Sciatic nerve (tissue), 2 donors: Measurements from ENCODE around the gene WARS2. TPM values are rescaled to one million over a fixed set of nuclear protein-coding genes. Genes with fewer than 3 reads are reported as not detected.

Source experiments
- ATAC-seq: fragments of 200-7000 bp; cut with Tn5 transposase; one replicate; pipeline ENCODE4 v1.9.1; 2020; ENCODE audit warnings: mild to moderate bottlenecking, moderate library complexity
- DNase-seq: peaks from one replicate; pipeline ENCODE4 v3.0.0-alpha.2; 2020; ENCODE audit warnings: low spot score
- intact Hi-C: fragments of 100-400 bp; cut with DNase I; formaldehyde crosslinking; loops from one replicate; pipeline ENCODE4 v1.14.2; 2022
- total RNA-seq: library from RNA; stranded (reverse); fragmentation: NEBNext Ultra II Directional; extraction: Animal tissue kit (Norgen Biotek cat#: 25700); gene quantifications from one replicate; pipeline ENCODE4 v1.2.1, GENCODE V29; 2021
- donor health status: DM: no; HTN: no; CAD: no.
- donor health status: DM: no; HTN: no; CAD: no.

The WARS2 gene
- total RNA-seq, 1 donor from 2014 or later = 14.4 TPM

- intact Hi-C loops = no loop called here
- no peak for DNase-seq
- no peak for ATAC-seq
Observed at GRCh38 chr1:118991448-118991847, 149.0 kb downstream of the WARS2 start.

DNA sequence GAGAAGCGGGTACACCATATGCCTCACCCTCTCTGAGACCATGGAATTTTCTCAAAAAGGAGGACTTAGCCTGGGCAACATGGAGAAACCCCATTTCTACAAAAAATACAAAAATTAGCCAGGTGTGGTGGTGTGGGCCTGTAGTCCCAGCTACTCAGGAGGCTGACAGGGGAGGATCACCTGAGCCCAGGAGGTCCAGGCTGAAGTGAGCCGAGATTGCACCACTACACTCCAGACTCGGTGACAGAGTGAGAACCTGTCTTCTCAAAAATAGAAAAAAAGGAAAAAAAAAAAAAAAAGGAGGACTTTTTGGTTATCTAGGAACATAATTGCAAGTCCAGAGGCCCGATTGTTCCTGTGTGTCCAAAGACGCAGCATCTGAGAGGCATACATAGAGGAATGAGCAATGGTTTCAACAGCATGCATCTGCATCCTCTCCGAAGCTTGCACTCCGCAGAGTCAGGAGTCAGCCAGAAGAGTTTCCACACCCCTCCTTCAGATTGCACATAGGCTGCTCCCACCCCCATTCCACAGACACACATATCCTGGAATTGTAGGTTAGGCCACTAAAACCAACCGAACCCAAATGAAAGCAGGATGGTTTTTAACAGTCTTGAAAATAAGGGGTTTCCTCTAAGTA lies 149.8 kb downstream of the WARS2 start:
- ATAC-seq = no peak
- intact Hi-C loops = no loop called here

DNA sequence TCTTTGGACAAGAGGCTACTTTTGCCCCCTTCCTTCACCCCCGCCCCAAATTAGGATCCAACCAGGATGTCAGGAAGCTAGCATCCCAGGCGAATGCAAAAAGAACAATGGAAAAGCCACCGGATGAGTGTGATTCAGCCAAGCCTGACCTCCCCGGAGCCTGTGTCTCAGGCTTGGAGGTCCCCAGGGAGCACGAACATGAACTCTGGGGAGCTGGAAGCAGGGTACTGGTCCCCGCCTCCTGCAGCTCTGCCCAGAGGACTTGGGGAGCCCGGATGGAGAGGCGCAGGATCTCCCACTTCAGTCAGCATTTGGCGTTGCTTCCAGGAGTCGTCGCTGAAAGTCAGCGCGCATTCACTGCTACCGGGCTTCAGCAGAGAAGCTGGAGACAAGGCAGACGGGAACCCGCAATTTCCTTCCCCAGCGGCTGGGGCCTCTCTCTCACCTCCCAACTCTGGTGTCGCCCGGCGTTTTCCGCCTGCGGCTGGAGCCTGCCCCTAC lies 150.5 kb downstream of the WARS2 start:
- no peak for DNase-seq
- intact Hi-C loops = no loop called here

More for the DNA sequence above, 149.8 kb downstream of the WARS2 start:
- DNase-seq = no peak

GRCh38 chr1:118989006-118989815 lies 151.2 kb downstream of the WARS2 start:
- peak; percentile 61 for DNase-seq
- intact Hi-C loops = no loop called here
- no peak for ATAC-seq

More for the DNA sequence above, 150.5 kb downstream of the WARS2 start:
- no peak for ATAC-seq

GRCh38 chr1:118988186-118989005 lies 152.1 kb downstream of the WARS2 start, which contains the start of gene TBX15:
Gene TBX15 (minus strand): TSS chr1:118988343. CDS start chr1:118987795, 548 bp downstream.
- ATAC-seq (peak; percentile 74), DNase-seq (peak; percentile 69)
- intact Hi-C loops = no loop called here

DNA sequence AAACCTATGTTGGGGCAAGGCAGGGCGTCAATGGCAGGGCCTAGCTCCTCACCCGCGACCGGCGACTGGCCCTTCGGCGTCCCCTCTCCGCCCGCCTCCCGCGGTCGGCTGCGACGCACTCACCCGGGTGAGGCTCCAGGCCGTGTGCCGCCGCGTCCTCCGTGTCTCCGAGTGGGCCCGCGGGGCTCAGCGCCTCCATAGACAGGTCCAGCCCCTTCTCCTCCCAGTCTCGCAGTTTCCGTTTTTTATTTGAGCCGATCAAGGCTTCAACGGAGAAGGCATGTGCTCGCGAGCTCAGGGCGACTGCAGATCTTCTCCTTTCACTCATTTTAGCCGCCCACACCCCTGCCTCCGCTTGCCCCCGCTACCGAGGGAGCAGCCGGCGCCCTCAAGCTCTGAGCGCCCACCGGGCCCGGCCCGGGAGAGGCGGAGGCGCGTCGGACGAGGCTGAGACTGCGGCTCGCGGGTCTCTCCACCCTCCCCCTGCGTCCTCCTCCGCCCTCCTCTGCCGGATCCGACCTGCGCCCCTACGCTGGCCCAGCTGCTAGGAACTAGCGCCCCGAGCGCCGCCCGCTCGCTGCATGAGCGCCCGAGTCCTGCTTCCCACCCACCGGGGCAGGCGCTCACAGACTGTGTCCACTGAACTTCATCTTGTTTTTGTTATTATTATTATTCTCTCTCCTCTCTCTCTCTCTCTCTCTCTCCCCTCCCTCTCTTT lies 152.8 kb downstream of the WARS2 start:
- DNase-seq (peak; percentile 75), ATAC-seq (peak; percentile 68)
- intact Hi-C loops = no loop called here

GRCh38 chr1:118986555-118987467 lies 153.6 kb downstream of the WARS2 start:
- ATAC-seq (peak; percentile 31), DNase-seq (peak; percentile 71)
- intact Hi-C loops = no loop called here

DNA sequence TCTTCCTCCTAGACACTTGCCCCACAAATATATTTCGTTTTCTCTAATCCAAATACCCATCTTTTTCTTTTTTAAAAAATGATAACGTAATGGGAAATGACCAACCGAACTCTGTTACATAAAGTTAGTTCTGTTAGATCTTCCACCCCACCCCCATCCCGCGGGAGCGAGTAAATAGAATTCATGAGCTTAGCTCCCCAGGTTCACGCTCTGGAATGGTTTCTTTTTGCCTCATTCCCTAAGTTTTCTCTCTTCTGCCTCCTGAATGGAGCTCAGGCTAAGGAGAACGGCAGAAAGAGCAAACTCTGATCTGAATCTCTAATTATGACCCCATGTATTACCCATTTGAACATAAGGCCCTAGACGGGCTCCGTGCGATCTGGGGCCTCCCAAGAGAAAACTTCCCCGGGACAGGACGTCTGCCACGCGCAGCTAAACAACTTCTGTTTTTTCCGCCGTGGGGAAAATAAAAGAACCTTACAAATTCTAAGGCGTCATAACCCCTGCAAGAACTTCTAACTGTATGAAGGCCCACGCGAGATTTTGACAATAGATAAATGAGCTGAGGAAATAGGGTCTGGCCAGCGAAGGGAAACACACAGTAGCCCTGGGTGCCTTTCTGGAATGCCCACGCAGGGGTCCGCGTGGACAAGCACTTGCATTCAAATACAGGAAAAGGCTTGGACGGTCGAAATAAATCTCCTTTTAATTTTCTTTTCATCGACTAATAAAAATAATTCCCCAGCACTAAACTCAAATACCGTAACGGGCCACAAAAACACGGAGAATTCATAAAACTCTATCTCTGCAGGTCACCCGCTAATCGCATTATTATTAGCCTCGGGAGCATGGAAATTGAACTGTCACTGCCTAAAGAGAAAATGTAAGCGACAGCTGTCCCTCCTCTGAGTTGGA lies 154.6 kb downstream of the WARS2 start:
- DNase-seq (peak; percentile 68), ATAC-seq (no peak)
- intact Hi-C loops = no loop called here

- ATAC-seq = peak; percentile 17
Observed at GRCh38 chr1:118984722-118985639, 155.5 kb downstream of the WARS2 start.

GRCh38 chr1:118984086-118984721 lies 156.2 kb downstream of the WARS2 start:
- intact Hi-C loops = no loop called here
- peak; percentile 65 for ATAC-seq
- DNase-seq = peak; percentile 81

More at GRCh38 chr1:118984722-118985639, 155.5 kb downstream of the WARS2 start:
- peak; percentile 63 for DNase-seq
- intact Hi-C loops = no loop called here

GRCh38 chr1:118983558-118984041 lies 156.9 kb downstream of the WARS2 start:
- DNase-seq (no peak), ATAC-seq (no peak)
- intact Hi-C loops = no loop called here

- DNase-seq (no peak), ATAC-seq (no peak)
- intact Hi-C loops = no loop called here
Observed at GRCh38 chr1:118982821-118983557, 157.5 kb downstream of the WARS2 start.

GRCh38 chr1:118982266-118982665 lies 158.2 kb downstream of the WARS2 start:
- ATAC-seq (no peak), DNase-seq (no peak)
- intact Hi-C loops = no loop called here

- intact Hi-C loops = no loop called here
Observed at GRCh38 chr1:118981436-118981835, 159.0 kb downstream of the WARS2 start.

More at GRCh38 chr1:118981436-118981835, 159.0 kb downstream of the WARS2 start:
- ATAC-seq = no peak
- no peak for DNase-seq
